SK-N-SH treated with all-trans-retinoic acid at 6 μM for 48 hours (cell line): ENCODE results near the gene ITM2B.

Source experiments
- ARNTL ChIP-seq: fragments of 450-650 bp; formaldehyde crosslinking; IDR thresholded peaks from 2 replicates; pipeline ENCODE4 v1.5.0; 2020; ENCODE audit warnings: low read depth, mild to moderate bottlenecking, moderate library complexity, borderline replicate concordance
- OSR1 ChIP-seq: fragments of 250-450 bp; sonication (Bioruptor Pico); IDR thresholded peaks from 2 replicates; pipeline ENCODE4 v1.8.0; 2022; ENCODE audit warnings: moderate library complexity, mild to moderate bottlenecking, inconsistent platforms
- SNAI2 ChIP-seq: fragments of 250-450 bp; sonication (Bioruptor Pico); IDR thresholded peaks from 2 replicates; pipeline ENCODE4 v1.5.0; 2020; ENCODE audit warnings: mild to moderate bottlenecking, moderate library complexity
- ZC3H10 ChIP-seq: fragments of 250-450 bp; sonication (Bioruptor Pico); IDR thresholded peaks from 2 replicates; pipeline ENCODE4 v1.5.1; 2021; ENCODE audit warnings: mild to moderate bottlenecking, moderate library complexity
- ZFP3 ChIP-seq: fragments of 250-450 bp; sonication (Bioruptor Pico); IDR thresholded peaks from 2 replicates; pipeline ENCODE4 v1.5.0; 2020; ENCODE audit warnings: mild to moderate bottlenecking, moderate library complexity
- ZNF8 ChIP-seq: fragments of 450-650 bp; formaldehyde crosslinking; IDR thresholded peaks from 2 replicates; pipeline ENCODE4 v1.5.0; 2020; ENCODE audit warnings: mild to moderate bottlenecking, moderate library complexity
- TF ChIP-seq, protein P1 (sequence below): fragments of 250-450 bp; sonication (Bioruptor Pico); IDR thresholded peaks from 2 replicates; pipeline ENCODE4 v1.5.0; 2020; ENCODE audit warnings: mild to moderate bottlenecking, moderate library complexity
- TF ChIP-seq, protein P2 (sequence below): fragments of 250-450 bp; sonication (Bioruptor Pico); IDR thresholded peaks from 2 replicates; pipeline ENCODE4 v1.8.0; 2020; ENCODE audit warnings: mild to moderate bottlenecking, moderate library complexity, borderline replicate concordance
- TF ChIP-seq, protein P3 (sequence below): fragments of 250-450 bp; sonication (Bioruptor Pico); IDR thresholded peaks from 2 replicates; pipeline ENCODE4 v1.8.0; 2021; ENCODE audit warnings: low read depth, mild to moderate bottlenecking, moderate library complexity, borderline replicate concordance

DNA sequence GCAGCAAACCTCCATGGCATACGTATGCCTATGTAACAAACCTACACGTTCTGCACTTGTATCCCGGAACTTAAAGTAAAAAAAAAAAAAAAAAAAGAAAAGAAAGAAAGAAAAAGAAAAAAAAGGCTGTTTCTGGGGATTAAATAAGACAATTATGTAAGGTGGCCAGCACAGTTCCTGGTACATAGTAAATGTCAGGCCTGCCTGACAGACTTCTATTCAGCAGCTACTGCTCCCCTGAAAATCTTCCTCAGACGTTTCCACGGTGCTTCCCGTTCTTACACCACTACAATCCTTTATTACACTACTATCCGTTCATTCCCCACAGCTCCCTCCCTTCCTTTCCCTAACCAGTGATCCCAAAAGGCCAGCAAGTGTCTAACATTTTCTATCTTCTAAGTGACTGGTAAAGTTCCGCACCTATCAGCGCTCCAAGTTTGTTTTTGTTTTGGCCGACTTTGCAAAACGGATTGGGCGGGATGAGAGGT lies 69.9 kb downstream of the ITM2B start:
- TF ChIP-seq, protein P1, sequence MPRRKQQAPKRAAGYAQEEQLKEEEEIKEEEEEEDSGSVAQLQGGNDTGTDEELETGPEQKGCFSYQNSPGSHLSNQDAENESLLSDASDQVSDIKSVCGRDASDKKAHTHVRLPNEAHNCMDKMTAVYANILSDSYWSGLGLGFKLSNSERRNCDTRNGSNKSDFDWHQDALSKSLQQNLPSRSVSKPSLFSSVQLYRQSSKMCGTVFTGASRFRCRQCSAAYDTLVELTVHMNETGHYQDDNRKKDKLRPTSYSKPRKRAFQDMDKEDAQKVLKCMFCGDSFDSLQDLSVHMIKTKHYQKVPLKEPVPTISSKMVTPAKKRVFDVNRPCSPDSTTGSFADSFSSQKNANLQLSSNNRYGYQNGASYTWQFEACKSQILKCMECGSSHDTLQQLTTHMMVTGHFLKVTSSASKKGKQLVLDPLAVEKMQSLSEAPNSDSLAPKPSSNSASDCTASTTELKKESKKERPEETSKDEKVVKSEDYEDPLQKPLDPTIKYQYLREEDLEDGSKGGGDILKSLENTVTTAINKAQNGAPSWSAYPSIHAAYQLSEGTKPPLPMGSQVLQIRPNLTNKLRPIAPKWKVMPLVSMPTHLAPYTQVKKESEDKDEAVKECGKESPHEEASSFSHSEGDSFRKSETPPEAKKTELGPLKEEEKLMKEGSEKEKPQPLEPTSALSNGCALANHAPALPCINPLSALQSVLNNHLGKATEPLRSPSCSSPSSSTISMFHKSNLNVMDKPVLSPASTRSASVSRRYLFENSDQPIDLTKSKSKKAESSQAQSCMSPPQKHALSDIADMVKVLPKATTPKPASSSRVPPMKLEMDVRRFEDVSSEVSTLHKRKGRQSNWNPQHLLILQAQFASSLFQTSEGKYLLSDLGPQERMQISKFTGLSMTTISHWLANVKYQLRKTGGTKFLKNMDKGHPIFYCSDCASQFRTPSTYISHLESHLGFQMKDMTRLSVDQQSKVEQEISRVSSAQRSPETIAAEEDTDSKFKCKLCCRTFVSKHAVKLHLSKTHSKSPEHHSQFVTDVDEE (CRISPR knock-in tag) = no peak
- no peak for TF ChIP-seq SNAI2
- TF ChIP-seq OSR1 (CRISPR knock-in tag) = no peak
- TF ChIP-seq ZNF8 = no peak
- TF ChIP-seq, protein P2, sequence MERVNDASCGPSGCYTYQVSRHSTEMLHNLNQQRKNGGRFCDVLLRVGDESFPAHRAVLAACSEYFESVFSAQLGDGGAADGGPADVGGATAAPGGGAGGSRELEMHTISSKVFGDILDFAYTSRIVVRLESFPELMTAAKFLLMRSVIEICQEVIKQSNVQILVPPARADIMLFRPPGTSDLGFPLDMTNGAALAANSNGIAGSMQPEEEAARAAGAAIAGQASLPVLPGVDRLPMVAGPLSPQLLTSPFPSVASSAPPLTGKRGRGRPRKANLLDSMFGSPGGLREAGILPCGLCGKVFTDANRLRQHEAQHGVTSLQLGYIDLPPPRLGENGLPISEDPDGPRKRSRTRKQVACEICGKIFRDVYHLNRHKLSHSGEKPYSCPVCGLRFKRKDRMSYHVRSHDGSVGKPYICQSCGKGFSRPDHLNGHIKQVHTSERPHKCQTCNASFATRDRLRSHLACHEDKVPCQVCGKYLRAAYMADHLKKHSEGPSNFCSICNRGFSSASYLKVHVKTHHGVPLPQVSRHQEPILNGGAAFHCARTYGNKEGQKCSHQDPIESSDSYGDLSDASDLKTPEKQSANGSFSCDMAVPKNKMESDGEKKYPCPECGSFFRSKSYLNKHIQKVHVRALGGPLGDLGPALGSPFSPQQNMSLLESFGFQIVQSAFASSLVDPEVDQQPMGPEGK (CRISPR knock-in tag) = no peak
- peak; percentile 92 for TF ChIP-seq ZFP3 (CRISPR knock-in tag)
- TF ChIP-seq, protein P3, sequence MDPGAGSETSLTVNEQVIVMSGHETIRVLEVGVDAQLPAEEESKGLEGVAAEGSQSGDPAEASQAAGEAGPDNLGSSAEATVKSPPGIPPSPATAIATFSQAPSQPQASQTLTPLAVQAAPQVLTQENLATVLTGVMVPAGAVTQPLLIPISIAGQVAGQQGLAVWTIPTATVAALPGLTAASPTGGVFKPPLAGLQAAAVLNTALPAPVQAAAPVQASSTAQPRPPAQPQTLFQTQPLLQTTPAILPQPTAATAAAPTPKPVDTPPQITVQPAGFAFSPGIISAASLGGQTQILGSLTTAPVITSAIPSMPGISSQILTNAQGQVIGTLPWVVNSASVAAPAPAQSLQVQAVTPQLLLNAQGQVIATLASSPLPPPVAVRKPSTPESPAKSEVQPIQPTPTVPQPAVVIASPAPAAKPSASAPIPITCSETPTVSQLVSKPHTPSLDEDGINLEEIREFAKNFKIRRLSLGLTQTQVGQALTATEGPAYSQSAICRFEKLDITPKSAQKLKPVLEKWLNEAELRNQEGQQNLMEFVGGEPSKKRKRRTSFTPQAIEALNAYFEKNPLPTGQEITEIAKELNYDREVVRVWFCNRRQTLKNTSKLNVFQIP (CRISPR knock-in tag) = no peak
- TF ChIP-seq ARNTL (CRISPR knock-in tag) = no peak
- TF ChIP-seq ZC3H10 = no peak
